ENCODE results near the gene SSNA1.

DNA sequence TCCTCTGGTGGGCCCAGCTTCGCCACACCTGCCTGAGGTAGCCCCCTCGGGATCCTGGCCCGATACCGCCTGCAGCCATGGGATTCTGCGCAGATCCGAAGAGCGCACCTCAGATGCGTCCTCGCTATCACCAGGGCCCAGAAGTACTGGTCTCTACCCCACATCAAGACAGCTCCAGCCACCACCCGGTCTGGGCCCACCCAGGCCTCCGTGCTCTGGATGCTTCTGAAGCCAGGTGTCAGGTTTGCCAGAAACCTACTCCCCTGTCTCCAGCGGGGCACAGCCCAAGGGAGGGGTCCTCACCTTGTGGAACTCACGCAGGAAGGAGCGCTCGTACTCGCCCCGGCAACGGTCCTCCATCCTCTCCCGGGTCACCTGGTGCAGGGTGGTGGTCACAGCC lies 2.6 kb upstream of the SSNA1 start:
- TF ChIP-seq EZH2 (IDR thresholded peaks at IDR 0.05; ENCODE audit: borderline replicate concordance, insufficient read depth, low read depth, low read length, poor library complexity, severe bottlenecking), result no peak
- TF ChIP-seq, protein P1, sequence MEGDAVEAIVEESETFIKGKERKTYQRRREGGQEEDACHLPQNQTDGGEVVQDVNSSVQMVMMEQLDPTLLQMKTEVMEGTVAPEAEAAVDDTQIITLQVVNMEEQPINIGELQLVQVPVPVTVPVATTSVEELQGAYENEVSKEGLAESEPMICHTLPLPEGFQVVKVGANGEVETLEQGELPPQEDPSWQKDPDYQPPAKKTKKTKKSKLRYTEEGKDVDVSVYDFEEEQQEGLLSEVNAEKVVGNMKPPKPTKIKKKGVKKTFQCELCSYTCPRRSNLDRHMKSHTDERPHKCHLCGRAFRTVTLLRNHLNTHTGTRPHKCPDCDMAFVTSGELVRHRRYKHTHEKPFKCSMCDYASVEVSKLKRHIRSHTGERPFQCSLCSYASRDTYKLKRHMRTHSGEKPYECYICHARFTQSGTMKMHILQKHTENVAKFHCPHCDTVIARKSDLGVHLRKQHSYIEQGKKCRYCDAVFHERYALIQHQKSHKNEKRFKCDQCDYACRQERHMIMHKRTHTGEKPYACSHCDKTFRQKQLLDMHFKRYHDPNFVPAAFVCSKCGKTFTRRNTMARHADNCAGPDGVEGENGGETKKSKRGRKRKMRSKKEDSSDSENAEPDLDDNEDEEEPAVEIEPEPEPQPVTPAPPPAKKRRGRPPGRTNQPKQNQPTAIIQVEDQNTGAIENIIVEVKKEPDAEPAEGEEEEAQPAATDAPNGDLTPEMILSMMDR (IDR thresholded peaks at IDR 0.05), result no peak
